ENCODE measurements around the gene MRC1. TPM values are rescaled to one million over a fixed set of nuclear protein-coding genes. Genes with fewer than 3 reads are reported as not detected.

Gene MRC1
- total and polyA plus RNA-seq, 2 donors (not counting 3 experiments of a cell fraction or from before 2014, with no cell fraction given) = 0.03 to 0.13 TPM

- peaks cover 5 to 12% of the 10 kb centered on the region in 2 experiments for H3K27me3 ChIP-seq (ENCODE audit: control insufficient read depth in 2 of 2, insufficient read depth in 2 of 2, low read length in 2 of 2)
- no peak for FAIRE-seq
- intact Hi-C loops (cut with micrococcal nuclease) (no loop called here), dilution Hi-C loops (cut with MboI; ENCODE audit: extremely low pct_ligation_motif_present, low sequenced_read_pairs) (no loop called here)
- H3K27ac ChIP-seq (ENCODE audit: insufficient read depth, low read depth, low read length) = no peak overlapping the region
- TF ChIP-seq FOS (IDR thresholded peaks at IDR 0.05; ENCODE audit: borderline replicate concordance, insufficient read depth, low read length) = no peak
- TF ChIP-seq MYC (IDR thresholded peaks at IDR 0.05; ENCODE audit: low read depth, low read length) = no peak
- TF ChIP-seq MAX (IDR thresholded peaks at IDR 0.05; ENCODE audit: insufficient read depth, insufficient read length) = no peak
- TF ChIP-seq POLR2AphosphoS5 (IDR thresholded peaks at IDR 0.05; ENCODE audit: insufficient read depth, low read depth, low read length) = no peak
- no peak for TF ChIP-seq CTCF (IDR thresholded peaks at IDR 0.05; ENCODE audit: extremely low read depth in 1 of 2, insufficient read depth in 1 of 2, low read depth in 1 of 2, low read length in 2 of 2)
- no peak for TF ChIP-seq POLR2A (IDR thresholded peaks at IDR 0.05; ENCODE audit: low read depth, low read length)
- TF ChIP-seq JUN (IDR thresholded peaks at IDR 0.05; ENCODE audit: borderline replicate concordance, insufficient read depth, insufficient read length, low read depth) = no peak
- TF ChIP-seq GATA2 (IDR thresholded peaks at IDR 0.05; ENCODE audit: insufficient read depth, insufficient read length, low read depth, low read length) = no peak
- TF ChIP-seq EZH2 (IDR thresholded peaks at IDR 0.05; ENCODE audit: borderline replicate concordance, low read depth, low read length, severe bottlenecking) = no peak
- BruUV-seq (replicated peaks) = no TSS peak
- DNase-seq (ENCODE audit: low read depth, low spot score) = no peak
- H3K79me2 ChIP-seq (ENCODE audit: control insufficient read depth, insufficient read depth, low read length) = no peaks in the 10 kb centered on the region
- H3K9me3 ChIP-seq (replicated peaks; ENCODE audit: control insufficient read depth, insufficient read depth, low read length) = no peaks in the 10 kb centered on the region
- H4K20me1 ChIP-seq (replicated peaks; ENCODE audit: control insufficient read depth, extremely low read depth, insufficient read depth, low read length) = no peaks in the 10 kb centered on the region
- POLR2A ChIA-PET = no interaction called here
- CTCF ChIA-PET = interaction anchor here (0.9 kb wide), 1 partner anchor 19 kb away, joined by 3 read pairs; no protein-coding TSS in a partner anchor
- H3K9ac ChIP-seq (replicated peaks; ENCODE audit: extremely low read depth, insufficient read depth, low read length) = no peak overlapping the region
- no peak overlapping the region for H2AFZ ChIP-seq (ENCODE audit: low read depth, low read length)
- H3K4me3 ChIP-seq (replicated peaks in 1 of 3; ENCODE audit: insufficient read depth in 1 of 3, low read depth in 1 of 3, low read length in 3 of 3) = no peak overlapping the region
- H3K4me1 ChIP-seq (ENCODE audit: control insufficient read depth, extremely low read depth, insufficient read depth, low read length) = no peaks in the 10 kb centered on the region
- H3K36me3 ChIP-seq (ENCODE audit: control insufficient read depth in 2 of 2, extremely low read depth in 1 of 2, insufficient read depth in 2 of 2, low read length in 2 of 2) = no peaks in the 10 kb centered on the region
- no peaks in the 10 kb centered on the region for H3K9me1 ChIP-seq (replicated peaks; ENCODE audit: control insufficient read depth, extremely low read depth, insufficient read depth, low read length)
- no peak overlapping the region for H3K4me2 ChIP-seq (ENCODE audit: insufficient read depth, low read length)
Measured at GRCh38 chr10:17904564-17904963, 95.4 kb downstream of the MRC1 start.
